ENCODE data around the gene CAMK1D. TPM values are rescaled to one million over a fixed set of nuclear protein-coding genes. Genes with fewer than 3 reads are reported as not detected.

CAMK1D gene
- total RNA-seq, 1 experiment from 2014 or later = 0.63 TPM

- Histone ChIP-seq H3K36me3 (ENCODE audit: insufficient read depth, low read length) (no peaks in the 10 kb centered on the region), H3K27ac (ENCODE audit: low read length) (no peak overlapping the region), H3K9ac (ENCODE audit: low read length) (no peak overlapping the region), H3K4me2 (ENCODE audit: low read depth, low read length, poor library complexity, severe bottlenecking) (no peak overlapping the region), H4K20me1 (ENCODE audit: insufficient read depth, low read depth, low read length) (no peaks in the 10 kb centered on the region), H3K9me2 (replicated peaks; ENCODE audit: insufficient read depth, low read length) (no peaks in the 10 kb centered on the region), H3K4me1 (ENCODE audit: low read length) (no peaks in the 10 kb centered on the region), H2AFZ (ENCODE audit: low read length) (no peak overlapping the region), H3K27me3 (ENCODE audit: low read length) (no peaks in the 10 kb centered on the region), H3K9me3 (ENCODE audit: low read length) (no peaks in the 10 kb centered on the region), H3K4me3 (ENCODE audit: low read length) (no peak overlapping the region), H3K79me2 (ENCODE audit: low read length) (no peaks in the 10 kb centered on the region)
- no peak for DNase-seq
Measured at GRCh38 chr10:12534824-12535223, 185.5 kb downstream of the CAMK1D start.

- Histone ChIP-seq H3K9me3 (ENCODE audit: low read length) (no peaks in the 10 kb centered on the region), H3K4me2 (ENCODE audit: low read depth, low read length, poor library complexity, severe bottlenecking) (no peak overlapping the region), H3K36me3 (ENCODE audit: insufficient read depth, low read length) (no peaks in the 10 kb centered on the region), H4K20me1 (ENCODE audit: insufficient read depth, low read depth, low read length) (no peaks in the 10 kb centered on the region), H2AFZ (ENCODE audit: low read length) (no peak overlapping the region), H3K27me3 (ENCODE audit: low read length) (no peaks in the 10 kb centered on the region), H3K27ac (ENCODE audit: low read length) (no peak overlapping the region), H3K4me3 (ENCODE audit: low read length) (no peak overlapping the region), H3K4me1 (ENCODE audit: low read length) (no peaks in the 10 kb centered on the region), H3K9ac (ENCODE audit: low read length) (no peak overlapping the region), H3K9me2 (replicated peaks; ENCODE audit: insufficient read depth, low read length) (no peaks in the 10 kb centered on the region), H3K79me2 (ENCODE audit: low read length) (no peaks in the 10 kb centered on the region)
- DNase-seq = no peak
Measured at GRCh38 chr10:12535656-12536055, 186.3 kb downstream of the CAMK1D start.

GRCh38 chr10:12538491-12538995 is 189.2 kb downstream of the CAMK1D start:
- no peak for DNase-seq
- no peak overlapping the region for H3K27ac ChIP-seq (ENCODE audit: low read length)
- no peaks in the 10 kb centered on the region for H3K79me2 ChIP-seq (ENCODE audit: low read length)
- H2AFZ ChIP-seq (ENCODE audit: low read length) = no peak overlapping the region
- no peaks in the 10 kb centered on the region for H3K4me1 ChIP-seq (ENCODE audit: low read length)
- H3K9me2 ChIP-seq (replicated peaks; ENCODE audit: insufficient read depth, low read length) = no peaks in the 10 kb centered on the region
- H3K4me2 ChIP-seq (ENCODE audit: low read depth, low read length, poor library complexity, severe bottlenecking) = no peak overlapping the region
- no peaks in the 10 kb centered on the region for H3K27me3 ChIP-seq (ENCODE audit: low read length)
- H3K9me3 ChIP-seq (ENCODE audit: low read length) = no peaks in the 10 kb centered on the region
- H3K36me3 ChIP-seq (ENCODE audit: insufficient read depth, low read length) = no peaks in the 10 kb centered on the region
- H3K4me3 ChIP-seq (ENCODE audit: low read length) = no peak overlapping the region
- no peaks in the 10 kb centered on the region for H4K20me1 ChIP-seq (ENCODE audit: insufficient read depth, low read depth, low read length)
- no peak overlapping the region for H3K9ac ChIP-seq (ENCODE audit: low read length)

- H3K9ac ChIP-seq (ENCODE audit: low read length) = no peak overlapping the region
- H3K9me2 ChIP-seq (replicated peaks; ENCODE audit: insufficient read depth, low read length) = no peaks in the 10 kb centered on the region
- H4K20me1 ChIP-seq (ENCODE audit: insufficient read depth, low read depth, low read length) = no peaks in the 10 kb centered on the region
- no peak overlapping the region for H3K4me2 ChIP-seq (ENCODE audit: low read depth, low read length, poor library complexity, severe bottlenecking)
- H3K27ac ChIP-seq (ENCODE audit: low read length) = no peak overlapping the region
- H3K4me3 ChIP-seq (ENCODE audit: low read length) = no peak overlapping the region
- no peak for DNase-seq
- no peaks in the 10 kb centered on the region for H3K4me1 ChIP-seq (ENCODE audit: low read length)
- H3K27me3 ChIP-seq (ENCODE audit: low read length) = no peaks in the 10 kb centered on the region
- H3K9me3 ChIP-seq (ENCODE audit: low read length) = no peaks in the 10 kb centered on the region
- no peaks in the 10 kb centered on the region for H3K79me2 ChIP-seq (ENCODE audit: low read length)
- no peak overlapping the region for H2AFZ ChIP-seq (ENCODE audit: low read length)
- no peaks in the 10 kb centered on the region for H3K36me3 ChIP-seq (ENCODE audit: insufficient read depth, low read length)
Measured at GRCh38 chr10:12539350-12540164, 190.2 kb downstream of the CAMK1D start.

- H3K4me2 ChIP-seq (ENCODE audit: low read depth, low read length, poor library complexity, severe bottlenecking) = no peak overlapping the region
- no peak overlapping the region for H2AFZ ChIP-seq (ENCODE audit: low read length)
- H3K79me2 ChIP-seq (ENCODE audit: low read length) = no peaks in the 10 kb centered on the region
- H3K9ac ChIP-seq (ENCODE audit: low read length) = no peak overlapping the region
- H4K20me1 ChIP-seq (ENCODE audit: insufficient read depth, low read depth, low read length) = no peaks in the 10 kb centered on the region
- no peaks in the 10 kb centered on the region for H3K9me2 ChIP-seq (replicated peaks; ENCODE audit: insufficient read depth, low read length)
- H3K27ac ChIP-seq (ENCODE audit: low read length) = no peak overlapping the region
- H3K27me3 ChIP-seq (ENCODE audit: low read length) = no peaks in the 10 kb centered on the region
- no peaks in the 10 kb centered on the region for H3K9me3 ChIP-seq (ENCODE audit: low read length)
- H3K4me3 ChIP-seq (ENCODE audit: low read length) = no peak overlapping the region
- no peaks in the 10 kb centered on the region for H3K36me3 ChIP-seq (ENCODE audit: insufficient read depth, low read length)
- DNase-seq = no peak
- no peaks in the 10 kb centered on the region for H3K4me1 ChIP-seq (ENCODE audit: low read length)
Measured at GRCh38 chr10:12540341-12540781, 191.0 kb downstream of the CAMK1D start.

GRCh38 chr10:12541446-12542067 is 192.2 kb downstream of the CAMK1D start:
- Histone ChIP-seq H3K27ac (ENCODE audit: low read length) (no peak overlapping the region), H3K9me3 (ENCODE audit: low read length) (no peaks in the 10 kb centered on the region), H3K4me3 (ENCODE audit: low read length) (no peak overlapping the region), H3K36me3 (ENCODE audit: insufficient read depth, low read length) (no peaks in the 10 kb centered on the region), H4K20me1 (ENCODE audit: insufficient read depth, low read depth, low read length) (no peaks in the 10 kb centered on the region), H3K4me1 (ENCODE audit: low read length) (no peaks in the 10 kb centered on the region), H3K27me3 (ENCODE audit: low read length) (no peaks in the 10 kb centered on the region), H2AFZ (ENCODE audit: low read length) (no peak overlapping the region), H3K4me2 (ENCODE audit: low read depth, low read length, poor library complexity, severe bottlenecking) (no peak overlapping the region), H3K79me2 (ENCODE audit: low read length) (no peaks in the 10 kb centered on the region), H3K9ac (ENCODE audit: low read length) (no peak overlapping the region), H3K9me2 (replicated peaks; ENCODE audit: insufficient read depth, low read length) (no peaks in the 10 kb centered on the region)
- no peak for DNase-seq

GRCh38 chr10:12542133-12542670 is 192.9 kb downstream of the CAMK1D start:
- Histone ChIP-seq H3K27me3 (ENCODE audit: low read length) (no peaks in the 10 kb centered on the region), H4K20me1 (ENCODE audit: insufficient read depth, low read depth, low read length) (no peaks in the 10 kb centered on the region), H3K4me3 (ENCODE audit: low read length) (no peak overlapping the region), H3K9me3 (ENCODE audit: low read length) (no peaks in the 10 kb centered on the region), H2AFZ (ENCODE audit: low read length) (no peak overlapping the region), H3K9ac (ENCODE audit: low read length) (no peak overlapping the region), H3K4me1 (ENCODE audit: low read length) (no peaks in the 10 kb centered on the region), H3K36me3 (ENCODE audit: insufficient read depth, low read length) (no peaks in the 10 kb centered on the region), H3K9me2 (replicated peaks; ENCODE audit: insufficient read depth, low read length) (no peaks in the 10 kb centered on the region), H3K27ac (ENCODE audit: low read length) (no peak overlapping the region), H3K4me2 (ENCODE audit: low read depth, low read length, poor library complexity, severe bottlenecking) (no peak overlapping the region), H3K79me2 (ENCODE audit: low read length) (no peaks in the 10 kb centered on the region)
- DNase-seq = no peak

GRCh38 chr10:12543589-12543988 is 194.2 kb downstream of the CAMK1D start:
- Histone ChIP-seq H3K4me2 (ENCODE audit: low read depth, low read length, poor library complexity, severe bottlenecking) (no peak overlapping the region), H3K9me3 (ENCODE audit: low read length) (no peaks in the 10 kb centered on the region), H3K4me1 (ENCODE audit: low read length) (no peaks in the 10 kb centered on the region), H2AFZ (ENCODE audit: low read length) (no peak overlapping the region), H3K9me2 (replicated peaks; ENCODE audit: insufficient read depth, low read length) (no peaks in the 10 kb centered on the region), H4K20me1 (ENCODE audit: insufficient read depth, low read depth, low read length) (no peaks in the 10 kb centered on the region), H3K4me3 (ENCODE audit: low read length) (no peak overlapping the region), H3K9ac (ENCODE audit: low read length) (no peak overlapping the region), H3K36me3 (ENCODE audit: insufficient read depth, low read length) (no peaks in the 10 kb centered on the region), H3K27me3 (ENCODE audit: low read length) (no peaks in the 10 kb centered on the region), H3K79me2 (ENCODE audit: low read length) (no peaks in the 10 kb centered on the region), H3K27ac (ENCODE audit: low read length) (no peak overlapping the region)
- DNase-seq = no peak
